Measurements from ENCODE around the gene CLC.
"Not testable (repeated sequence)": the region's sequence is repeated elsewhere in the genome, so short reads cannot be mapped to it uniquely, and the experiment has no call there.

Gene CLC

DNA sequence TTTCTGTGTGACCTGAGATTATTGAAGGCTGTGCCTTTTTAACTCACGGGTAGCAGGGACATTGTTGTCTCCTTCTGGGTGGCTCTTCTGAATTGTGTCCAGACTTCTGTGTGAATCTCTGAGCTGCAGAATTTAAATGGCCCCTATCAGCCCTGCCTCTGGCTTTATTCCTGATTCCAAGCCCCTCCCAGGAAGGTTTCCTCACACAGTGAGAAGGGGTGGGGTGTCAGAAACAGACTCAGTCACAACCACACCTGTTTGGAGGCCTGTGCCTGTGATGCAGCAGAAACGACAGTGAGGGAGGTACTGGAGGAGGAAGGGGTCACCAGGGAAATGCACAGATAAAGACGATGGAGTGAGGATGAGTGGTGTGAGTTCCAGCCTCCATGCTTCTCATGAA lies at the start of gene CLC:
Gene CLC, minus strand, starts transcription at position 139 of the 400 bp plus-strand sequence. Its CDS starts 77 bp downstream, at position 62.
- DNase-seq (ENCODE audit: low spot score), result no peak

DNA sequence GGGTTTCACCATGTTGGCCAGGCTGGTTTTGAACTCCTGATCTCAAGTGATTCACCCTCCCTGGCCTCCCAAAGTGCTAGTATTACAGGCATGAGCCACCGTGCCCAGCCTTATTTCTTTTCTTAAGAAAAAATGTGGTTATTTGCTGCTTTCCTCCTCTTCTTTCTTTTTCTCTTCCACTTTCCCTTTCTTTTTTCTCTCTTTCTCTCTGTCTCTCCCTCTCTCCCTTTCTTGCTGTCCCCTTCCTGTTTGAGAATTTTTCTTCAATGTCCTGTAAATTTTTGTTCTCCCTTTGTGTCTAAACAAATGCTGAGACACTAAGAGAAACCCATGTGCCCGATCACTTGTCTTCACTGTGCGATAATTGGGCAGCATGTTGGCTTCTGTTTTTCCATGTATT lies 43.1 kb upstream of the CLC start:
- DNase-seq (ENCODE audit: low spot score), result no peak

DNA sequence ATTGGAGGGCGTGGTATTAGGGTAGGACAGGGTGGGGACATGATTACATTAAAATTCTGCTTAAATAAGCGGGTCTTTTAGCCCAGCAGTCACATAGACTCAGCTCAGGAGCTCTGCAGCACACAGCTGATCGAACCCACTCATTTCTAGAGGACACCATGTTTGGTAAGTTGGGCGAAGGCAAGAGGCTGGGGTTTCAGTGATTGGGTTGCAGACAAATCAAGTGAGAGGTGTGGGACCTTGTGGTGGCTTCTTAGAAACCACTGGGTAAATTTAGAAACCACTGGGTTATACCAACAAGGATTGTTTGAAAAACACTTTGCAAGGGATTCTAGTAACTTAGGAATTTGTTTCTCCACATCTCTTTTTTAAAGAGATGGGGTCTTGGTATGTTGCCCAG lies 40.9 kb upstream of the CLC start, which contains the start of gene LEUTX:
Gene LEUTX, plus strand, starts transcription at position 92 of the 400 bp plus-strand sequence. Its CDS starts 67 bp downstream, at position 159.
- no peak for DNase-seq (ENCODE audit: low spot score)

DNA sequence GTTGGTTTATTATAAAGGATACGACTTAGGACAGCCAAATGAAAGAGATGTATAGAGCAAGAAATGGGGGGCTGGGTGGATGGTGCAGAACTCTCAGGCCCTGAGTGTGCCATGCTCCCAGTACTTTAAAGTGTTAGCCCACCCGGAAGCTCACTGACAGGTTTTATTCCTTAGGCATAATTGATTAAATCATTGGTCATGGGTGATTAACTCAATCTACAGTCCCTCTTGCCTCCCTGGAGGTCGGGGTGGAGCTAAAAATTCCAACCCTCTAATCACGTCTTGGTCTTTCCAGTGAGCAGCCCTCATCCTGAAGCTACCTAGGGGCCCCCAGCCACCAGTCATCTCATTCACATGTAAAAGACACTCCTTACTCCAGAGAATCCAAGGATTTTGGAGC lies 31.0 kb upstream of the CLC start:
- no peak for DNase-seq (ENCODE audit: low spot score)

DNA sequence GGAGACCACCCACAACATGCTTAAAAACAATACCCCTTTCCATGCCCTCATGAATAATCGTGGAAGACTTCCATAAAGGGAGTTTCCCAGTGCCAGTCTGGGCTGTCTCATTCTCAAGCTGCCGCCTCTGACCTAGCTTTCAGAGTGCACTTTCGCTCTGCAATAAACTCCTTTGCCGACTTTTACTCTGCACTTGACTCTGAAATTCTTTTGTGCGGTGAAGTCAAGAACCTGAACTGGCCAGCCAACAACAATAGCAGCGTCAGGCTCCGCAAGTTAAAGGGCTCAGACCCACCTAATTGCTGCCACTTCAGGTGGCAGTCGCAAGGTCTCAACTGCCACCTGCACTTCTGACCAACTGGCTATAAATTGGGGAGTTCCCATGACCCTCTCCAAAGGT lies 30.5 kb upstream of the CLC start:
- no peak for DNase-seq (ENCODE audit: low spot score)

DNA sequence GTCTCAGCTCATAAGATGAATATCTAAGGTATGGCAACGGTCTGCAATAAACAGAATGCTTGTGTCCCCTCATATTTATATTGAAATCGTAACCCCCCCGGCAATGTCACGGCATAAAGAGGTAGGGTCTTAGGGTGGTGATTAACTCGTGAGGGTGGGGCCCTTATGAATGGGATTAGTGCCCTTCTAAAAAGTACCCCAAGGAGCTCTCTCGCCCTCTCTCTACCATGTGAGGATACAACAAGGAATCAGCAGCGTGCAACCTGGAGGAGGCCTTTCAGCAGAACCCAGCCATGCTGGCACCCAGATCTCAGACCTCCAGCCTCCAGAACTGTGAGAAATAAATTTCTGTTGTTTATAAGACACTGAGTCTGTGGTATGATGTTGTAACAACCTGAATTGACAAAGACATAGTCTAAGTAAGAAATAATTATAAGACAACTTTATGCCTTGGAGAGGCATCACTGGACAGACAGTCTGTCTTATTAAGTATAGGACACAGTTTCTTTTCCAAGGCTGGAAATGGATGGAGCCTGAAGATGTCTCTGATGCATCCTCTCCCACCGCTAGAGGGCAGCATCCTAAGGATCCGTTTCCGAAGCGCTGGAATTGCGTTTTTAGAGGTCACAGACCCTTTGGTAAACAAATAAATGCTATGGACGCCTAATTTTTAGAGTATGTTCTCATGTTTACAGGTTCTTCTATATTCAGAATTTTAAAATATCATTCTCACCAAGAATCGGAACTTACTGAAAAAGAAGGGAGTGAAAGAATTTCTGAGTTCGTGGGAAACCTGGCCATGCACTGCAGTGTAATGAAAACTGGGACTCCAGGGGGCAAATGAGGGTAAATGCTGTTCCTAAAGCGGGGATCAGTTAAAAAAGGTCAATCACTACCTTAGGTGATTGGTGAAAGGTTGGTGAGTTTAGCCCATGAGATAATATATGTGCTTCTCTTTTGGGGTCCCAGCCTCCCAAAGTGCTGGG lies 27.6 kb upstream of the CLC start:
- DNase-seq (ENCODE audit: low spot score), result peak; percentile 73

DNA sequence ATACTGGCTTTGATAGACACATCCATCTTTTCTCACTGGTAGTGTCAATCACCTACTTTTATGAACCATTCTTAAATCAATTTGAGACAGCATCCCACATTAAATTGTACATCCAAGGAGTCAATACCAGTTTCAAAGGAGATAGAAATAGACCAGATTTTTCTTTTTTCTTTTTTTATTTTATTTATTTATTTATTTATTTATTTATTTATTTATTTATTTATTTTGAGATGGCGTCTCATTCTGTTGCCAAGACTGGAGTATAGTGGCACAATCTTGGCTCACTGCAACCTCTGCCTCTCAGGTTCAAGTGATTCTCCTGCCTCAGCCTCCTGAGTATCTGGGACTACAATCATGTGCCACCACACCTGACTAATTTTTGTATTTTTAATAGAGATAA lies 24.0 kb upstream of the CLC start:
- DNase-seq (ENCODE audit: low spot score), result not testable (repeated sequence)

DNA sequence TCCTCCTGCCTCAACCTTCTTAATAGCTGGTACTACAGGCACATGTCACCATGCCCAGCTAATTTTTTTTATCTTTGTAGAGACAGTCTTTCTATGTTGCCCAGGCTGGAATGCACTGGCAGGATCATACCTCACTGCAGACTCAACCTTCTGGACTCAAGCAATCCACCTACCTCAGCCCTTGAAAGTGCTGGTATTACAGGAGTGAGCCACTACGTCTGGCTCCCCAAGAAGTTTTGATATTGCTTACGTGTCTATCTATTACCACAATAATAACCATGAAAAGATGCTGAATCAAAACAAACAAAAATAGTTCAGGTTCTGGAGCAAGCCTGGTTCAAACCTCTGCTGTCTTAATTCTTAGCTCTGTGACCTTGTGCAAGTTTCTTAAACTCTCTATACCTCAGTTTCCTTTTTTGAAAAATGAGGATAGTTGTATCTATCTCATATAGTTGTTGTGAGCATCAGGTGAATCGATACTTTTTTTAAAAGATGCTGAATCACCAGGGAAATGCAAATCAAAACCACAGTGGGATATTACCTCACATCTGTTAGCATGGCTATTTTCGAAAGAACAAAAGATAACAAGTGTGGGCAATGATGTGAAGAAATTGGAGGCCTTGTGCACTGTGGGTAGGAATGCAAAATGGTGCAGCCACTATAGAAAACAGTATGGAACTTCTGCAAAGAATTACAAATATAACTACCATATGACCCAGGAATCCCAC lies 21.8 kb upstream of the CLC start:
- DNase-seq (ENCODE audit: low spot score), result no peak

DNA sequence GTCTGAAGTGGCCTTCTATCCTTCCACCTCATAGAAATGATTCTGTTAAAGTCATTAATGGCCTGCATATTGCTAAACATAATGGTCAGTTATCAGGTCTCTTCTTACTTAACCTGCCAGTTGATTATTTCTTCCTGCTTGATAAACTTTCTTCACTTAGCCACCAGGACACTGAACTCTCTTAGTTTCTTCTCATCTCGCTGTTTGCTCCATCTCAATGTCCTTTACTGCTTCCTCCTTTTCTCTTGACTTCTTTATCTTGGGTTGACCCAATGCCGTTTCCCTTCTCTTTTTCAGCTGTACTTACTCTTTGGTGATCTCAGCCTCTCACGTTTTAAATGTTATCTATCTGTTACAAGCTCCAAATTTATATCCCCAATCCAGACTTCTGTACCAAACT lies 17.1 kb upstream of the CLC start:
- no peak for DNase-seq (ENCODE audit: low spot score)

DNA sequence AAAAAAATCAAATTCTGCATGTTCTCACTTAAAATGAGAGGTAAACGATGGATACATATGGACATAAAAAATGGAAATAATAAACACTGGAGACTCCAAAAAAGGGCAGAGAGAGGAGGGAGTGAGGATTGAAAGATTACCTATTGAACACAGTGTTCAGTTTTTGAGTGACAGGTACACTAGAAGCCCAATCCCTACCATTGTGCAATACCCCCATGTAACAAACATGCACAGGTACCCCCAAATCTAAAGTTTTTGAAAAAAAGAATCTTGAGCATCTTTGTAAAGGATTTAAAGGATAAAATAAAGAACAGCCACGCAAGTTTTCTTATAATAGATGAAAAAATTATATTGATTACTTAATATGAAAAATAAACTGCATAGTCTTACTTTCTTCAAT lies 16.7 kb upstream of the CLC start:
- no peak for DNase-seq (ENCODE audit: low spot score)

DNA sequence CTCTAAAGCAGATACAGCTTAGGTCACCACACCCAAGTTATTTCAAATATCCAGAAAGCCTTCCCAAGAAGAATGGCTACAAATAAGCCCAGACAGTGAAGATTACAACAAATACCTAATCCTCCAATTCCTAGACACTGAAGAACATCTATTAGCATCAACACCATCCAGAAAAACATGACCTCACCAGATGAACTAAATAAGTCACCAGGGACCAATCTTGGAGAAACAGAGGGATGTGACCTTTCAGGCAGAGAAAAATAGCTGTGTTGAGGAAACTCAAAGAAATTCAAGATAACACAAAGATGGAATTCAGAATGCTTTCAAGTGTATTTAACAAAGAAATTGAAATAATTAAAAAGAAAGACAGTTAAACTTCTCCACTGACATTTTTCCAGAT lies 15.0 kb upstream of the CLC start:
- DNase-seq (ENCODE audit: low spot score), result no peak

DNA sequence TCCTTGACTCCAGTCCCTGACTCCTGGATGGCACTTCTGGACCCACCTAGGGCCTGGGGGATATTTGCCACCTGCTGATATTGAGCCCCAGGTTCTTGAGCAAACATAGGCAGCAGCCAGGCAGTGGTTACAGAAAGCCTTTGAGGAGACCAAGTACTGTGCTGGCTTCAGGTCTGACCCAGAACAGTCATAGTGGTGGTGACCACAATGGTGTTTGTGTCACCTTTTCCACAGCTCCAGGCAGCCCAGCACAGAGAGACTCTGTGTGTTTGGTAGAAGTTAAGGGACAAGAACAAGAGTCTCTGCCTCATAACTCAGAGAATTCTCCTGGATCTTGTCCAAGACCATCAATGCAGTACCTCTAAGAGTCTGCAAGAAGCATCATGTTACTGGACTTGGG lies 14.6 kb upstream of the CLC start:
- no peak for DNase-seq (ENCODE audit: low spot score)

DNA sequence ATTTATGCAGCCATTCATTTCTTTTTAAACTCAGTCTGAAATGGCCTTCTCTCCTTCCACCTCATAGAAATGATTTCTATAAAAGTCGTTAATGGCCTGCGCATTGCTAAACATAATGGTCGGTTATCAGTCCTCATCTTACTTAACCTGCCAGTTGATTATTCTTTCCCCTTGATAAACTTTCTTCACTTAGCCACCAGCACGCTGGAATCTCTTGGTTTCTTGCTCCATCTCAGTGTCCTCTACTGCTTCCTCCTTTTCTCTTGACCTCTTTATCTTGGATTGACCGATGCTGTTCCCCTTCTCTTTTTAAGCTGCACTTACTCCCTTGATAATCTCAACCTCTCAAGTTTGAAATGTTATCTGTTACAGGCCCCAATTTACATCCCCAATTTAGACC lies 12.2 kb upstream of the CLC start:
- DNase-seq (ENCODE audit: low spot score), result no peak

DNA sequence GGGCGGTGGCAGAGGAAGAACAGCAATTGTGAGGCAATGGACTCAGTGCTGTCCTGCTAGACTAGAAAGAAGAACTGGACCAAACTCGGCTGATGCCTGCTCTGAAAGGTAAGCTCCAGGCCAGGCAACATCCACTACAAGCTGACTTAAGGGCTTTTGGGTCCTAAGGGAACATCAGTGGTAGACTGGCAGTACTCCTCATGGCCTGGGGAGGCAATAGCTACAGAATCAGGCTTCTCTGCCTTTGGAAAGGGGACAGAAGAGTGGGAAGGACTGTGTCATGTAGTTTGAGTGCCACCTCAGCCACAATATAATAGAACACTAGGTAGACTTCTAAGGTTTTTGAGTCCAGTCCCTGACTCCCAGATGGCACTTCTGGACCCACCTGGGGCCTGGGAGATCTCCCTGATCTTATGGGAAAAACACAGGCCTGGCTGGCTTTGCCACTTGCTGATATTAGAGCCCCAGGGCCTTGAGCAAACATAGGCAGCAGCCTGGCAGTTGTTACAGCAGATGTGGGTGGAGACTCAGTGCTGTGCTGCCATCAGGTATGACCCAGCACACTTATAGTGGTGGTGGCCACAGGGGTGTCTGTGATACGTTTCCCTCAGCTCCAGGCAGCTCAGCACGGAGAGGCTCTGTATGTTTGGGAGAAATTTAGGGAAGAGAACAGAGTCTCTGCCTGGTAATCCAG lies 9.2 kb upstream of the CLC start:
- no peak for DNase-seq (ENCODE audit: low spot score)

DNA sequence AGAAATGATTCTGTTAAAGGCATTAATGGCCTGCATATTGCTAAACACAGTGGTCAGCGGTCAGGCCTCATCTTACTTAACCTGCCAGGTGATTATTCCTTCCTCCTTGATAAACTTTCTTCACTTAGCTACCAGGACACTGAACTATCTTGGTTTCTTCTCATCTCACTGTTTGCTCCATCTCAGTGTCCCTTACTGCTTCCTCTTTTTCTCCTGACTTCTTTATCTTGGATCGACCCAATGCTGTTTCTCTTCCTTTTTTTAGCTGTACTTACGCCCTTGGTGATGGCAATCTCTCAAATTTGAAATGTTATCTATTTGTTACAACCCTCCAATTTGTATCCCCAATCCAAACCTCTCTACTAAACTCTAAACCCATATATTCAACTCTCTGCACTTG lies 7.8 kb upstream of the CLC start:
- DNase-seq (ENCODE audit: low spot score), result no peak

DNA sequence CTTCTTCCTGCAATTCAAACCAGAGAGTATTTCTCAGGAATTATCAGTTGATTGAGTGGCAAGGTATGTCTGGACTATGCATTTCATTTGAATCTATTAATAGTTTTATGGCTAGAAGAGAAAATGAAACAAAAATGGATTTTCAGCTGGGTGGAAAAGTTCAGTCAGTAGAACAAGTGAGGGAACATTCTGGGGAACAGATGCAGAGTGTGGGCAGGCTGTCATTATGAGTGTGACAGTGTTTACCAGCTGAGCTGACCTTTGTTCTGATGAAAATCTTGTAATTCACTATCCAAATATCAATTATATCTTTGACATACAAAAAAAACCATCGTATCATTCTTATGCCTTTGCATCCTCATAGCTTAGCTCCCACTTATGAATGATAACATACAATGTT lies 2.6 kb upstream of the CLC start:
- DNase-seq (ENCODE audit: low spot score), result no peak

DNA sequence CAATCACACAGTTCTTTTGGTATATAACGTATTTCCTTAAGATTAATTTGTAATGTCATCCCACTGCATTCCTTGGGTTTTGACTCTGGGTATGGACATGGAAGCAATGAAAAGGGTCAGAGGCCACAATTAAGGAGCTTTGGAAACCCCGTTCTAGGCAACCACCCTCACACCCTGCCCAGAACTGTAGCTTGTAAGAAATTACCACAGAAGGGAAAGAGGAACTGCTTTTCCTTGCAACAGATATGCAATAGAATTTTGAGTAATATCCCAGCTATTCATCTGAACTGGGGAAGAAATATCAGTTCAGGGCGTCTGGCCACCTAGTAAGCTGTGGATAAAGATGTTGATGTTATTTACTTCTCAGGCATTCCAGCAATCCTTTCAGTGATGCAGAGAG lies 985 bp upstream of the CLC start:
- DNase-seq (ENCODE audit: low spot score), result no peak

DNA sequence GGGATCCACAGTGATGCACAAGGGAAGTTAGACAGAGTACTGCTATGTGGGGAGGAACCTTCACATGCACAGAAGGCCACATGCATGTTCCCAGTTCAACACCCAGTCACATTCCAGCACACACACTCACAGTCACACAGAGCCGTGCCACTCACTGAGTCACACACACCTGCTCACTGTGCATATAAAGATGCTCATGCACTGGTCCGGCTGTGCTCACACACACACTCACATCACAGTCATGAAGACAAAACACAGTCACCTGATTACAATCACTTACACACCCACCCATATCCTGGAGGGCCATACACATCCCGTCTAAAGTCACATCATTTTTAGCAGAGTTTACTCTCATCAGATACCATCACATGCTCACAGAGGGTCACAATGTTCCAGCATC lies 478 bp downstream of the CLC start:
- DNase-seq (ENCODE audit: low spot score), result no peak

DNA sequence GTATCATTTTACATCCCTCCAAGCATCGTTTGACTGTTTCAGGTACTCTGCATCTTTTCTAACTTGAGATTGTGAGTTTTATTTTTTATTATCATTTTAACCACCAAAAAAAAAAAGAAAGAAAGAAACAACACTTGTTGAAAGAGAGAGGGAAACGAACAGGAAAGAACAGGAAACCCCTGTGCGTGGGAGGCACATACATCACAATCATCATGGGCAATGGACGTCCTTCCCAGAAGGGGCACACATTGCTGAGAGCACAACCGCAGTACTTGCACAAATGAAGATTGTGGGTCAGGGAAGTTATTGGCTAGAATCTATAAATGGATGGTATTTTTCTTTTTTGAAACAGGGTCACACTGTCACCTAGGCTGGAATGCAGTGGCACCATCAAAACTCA lies 1.7 kb downstream of the CLC start:
- no peak for DNase-seq (ENCODE audit: low spot score)

DNA sequence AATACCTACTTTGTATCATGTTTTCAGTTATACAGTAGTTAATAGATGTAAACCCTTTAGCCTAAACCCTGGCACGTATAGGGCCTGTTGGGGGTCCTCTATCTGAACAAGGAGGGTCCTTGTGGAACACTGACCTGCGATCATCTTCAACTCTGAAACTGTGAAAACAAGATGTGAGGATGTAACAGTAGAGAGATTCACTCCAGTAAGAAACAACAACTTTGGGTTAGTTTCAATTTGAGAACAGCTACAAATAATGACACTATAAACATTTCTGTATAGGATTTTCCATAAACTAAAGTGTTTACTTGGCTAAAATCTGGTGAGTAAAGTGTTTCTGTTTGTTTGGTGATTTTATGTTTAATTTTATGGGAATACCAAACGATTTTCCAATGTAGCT lies 2.1 kb downstream of the CLC start:
- DNase-seq (ENCODE audit: low spot score), result no peak

DNA sequence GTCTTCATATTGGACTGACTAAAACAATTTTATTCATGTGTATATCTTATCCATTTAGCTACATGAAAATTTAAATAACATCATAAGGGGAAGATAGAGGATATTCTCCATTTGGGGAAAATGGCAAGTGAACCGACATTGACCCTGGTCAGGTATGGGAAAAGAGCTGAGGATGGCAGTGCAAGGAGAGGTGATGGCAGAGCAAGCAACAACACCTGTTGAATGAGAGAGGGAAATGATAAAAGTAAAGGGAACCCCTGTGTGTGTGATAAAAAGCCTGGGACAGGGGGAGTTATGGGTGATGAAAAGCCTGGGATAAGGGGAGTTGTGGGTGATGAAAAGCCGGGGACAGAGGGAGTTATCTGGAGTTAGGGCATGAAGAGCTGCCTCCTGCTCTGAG lies 4.0 kb downstream of the CLC start:
- DNase-seq (ENCODE audit: low spot score), result no peak

DNA sequence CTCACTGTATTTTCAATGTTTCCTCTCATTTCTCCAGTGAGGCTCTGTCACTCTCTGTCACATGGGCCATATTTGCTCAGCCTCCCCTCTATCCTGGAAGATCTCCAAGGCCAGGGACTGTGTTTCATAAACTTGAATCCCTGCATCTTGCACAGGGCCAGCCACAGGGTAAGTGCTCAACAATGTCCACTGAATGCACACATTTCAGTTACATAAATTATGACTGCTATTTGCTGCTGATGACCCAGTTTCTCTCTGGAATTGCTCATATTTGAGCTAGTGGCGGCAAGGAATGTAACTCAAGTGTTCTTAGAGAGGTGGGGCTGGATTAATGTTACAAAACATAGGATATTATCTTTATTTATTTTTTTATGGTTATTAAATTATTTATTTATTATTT lies 6.1 kb downstream of the CLC start:
- no peak for DNase-seq (ENCODE audit: low spot score)

DNA sequence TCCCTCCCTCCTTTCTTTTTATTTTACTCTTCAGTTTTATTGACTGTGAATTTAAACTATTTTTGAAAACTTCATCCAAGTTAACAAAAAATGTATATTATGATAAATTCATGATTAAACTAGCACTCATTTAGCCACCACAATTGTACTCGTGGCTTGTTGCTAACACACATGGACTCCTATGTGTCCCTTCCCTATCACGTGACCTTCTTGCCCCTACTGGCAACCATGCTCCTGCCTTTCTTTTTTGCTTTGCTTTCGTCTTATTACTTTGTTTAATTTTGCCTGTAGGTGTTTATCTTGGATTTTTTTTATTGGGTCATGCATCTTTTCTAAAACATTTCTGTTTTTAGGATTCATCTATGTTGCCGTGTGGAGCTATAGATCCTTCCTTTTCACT lies 8.2 kb downstream of the CLC start:
- no peak for DNase-seq (ENCODE audit: low spot score)

All from hematopoietic multipotent progenitor cell treated with erythropoietin and hydrocortisone succinate and interleukin-3 and kit ligand, for 17 days (in vitro differentiated cells).